Gastrocnemius medialis (tissue), 4 donors: Measurements from ENCODE around the gene C1QB. TPM values are rescaled to one million over a fixed set of nuclear protein-coding genes. Genes with fewer than 3 reads are reported as not detected.

Experiments used
- ATAC-seq, 2 donors: fragments of 150-250 bp; one replicate each; pipeline ENCODE4 v1.9.1; 2016
- DNase-seq, 2 donors: peaks; one replicate each; pipeline ENCODE4 v3.0.0-alpha.2; 2019
- H3K27ac ChIP-seq, 4 donors: fragments of 200-600 bp; sonication (generic); 1 replicate in 1 of 4; 2 replicates in 3 of 4; pipeline ENCODE4 v1.5.1; 2016 to 2018; ENCODE audit warnings: mild to moderate bottlenecking in 2 of 4, moderate library complexity in 1 of 4
- H3K27me3 ChIP-seq, 3 donors: fragments of 200-600 bp; sonication (generic) in 2 of 3; 1 replicate in 1 of 3; 2 replicates in 2 of 3; pipeline versions ENCODE4 v1.5.1 to v1.6.0; 2016 to 2019; ENCODE audit warnings: mild to moderate bottlenecking in 1 of 3, moderate library complexity in 1 of 3
- H3K36me3 ChIP-seq, 2 donors: fragments of 200-600 bp; sonication (generic) in 1 of 2; one replicate each; pipeline ENCODE4 v1.5.1; 2017 to 2018
- H3K4me1 ChIP-seq, 2 donors: fragments of 200-600 bp; sonication (generic) in 1 of 2; one replicate each; pipeline ENCODE4 v1.5.1; 2016 to 2017; ENCODE audit warnings: mild to moderate bottlenecking in 2 of 2
- H3K4me3 ChIP-seq, 4 donors: fragments of 200-600 bp; sonication (generic) in 3 of 4; 1 replicate in 1 of 4; 2 replicates in 3 of 4; pipeline ENCODE4 v1.5.1; 2016 to 2019; ENCODE audit warnings: mild to moderate bottlenecking in 2 of 4
- H3K9me3 ChIP-seq, 3 donors: fragments of 200-600 bp; sonication (generic) in 2 of 3; 1 replicate in 1 of 3; 2 replicates in 2 of 3; pipeline ENCODE4 v1.5.1; 2016 to 2019
- POLR2A ChIP-seq, 2 donors: fragments of 450-650 bp; IDR thresholded peaks; one replicate each; pipeline ENCODE4 v1.6.1; 2017; ENCODE audit warnings: antibody characterized with exemption in 2 of 2, mild to moderate bottlenecking in 2 of 2, moderate library complexity in 2 of 2
- in situ Hi-C, 4 donors: fragments of 200-750 bp; cut with MboI; loops; one replicate each; pipeline versions ENCODE4 v1.15.0 to v1.8.0; 2017; ENCODE audit warnings: low sequenced_read_pairs in 4 of 4
- intact Hi-C: fragments of 100-400 bp; cut with DNase I; formaldehyde crosslinking; loops from one replicate; pipeline ENCODE4 v1.15.1; 2023; ENCODE audit warnings: low total_unique reads
- total RNA-seq, 4 donors: library from RNA; depleted of rRNA; stranded (reverse); fragments of >200 nt; gene quantifications; one replicate each; pipeline versions ENCODE4 v1.1.0 to v1.2.3, GENCODE V29; 2016
- TF ChIP-seq, protein P1 (sequence below), 5 experiments: fragments of 450-650 bp in 3 of 5; fragments of 200-600 bp in 2 of 5; sonication (generic) in 2 of 5; IDR thresholded peaks in 4 of 5; conservative IDR thresholded peaks in 1 of 5; 1 replicate in 4 of 5; 2 replicates in 1 of 5; pipeline ENCODE4 v1.5.1; 2016 to 2019; ENCODE audit warnings: antibody characterized with exemption in 5 of 5, mild to moderate bottlenecking in 3 of 5, moderate library complexity in 3 of 5

The C1QB gene
- total RNA-seq, 4 donors from 2014 or later, result 30.6 to 97.2 (median 74.5) TPM

DNA sequence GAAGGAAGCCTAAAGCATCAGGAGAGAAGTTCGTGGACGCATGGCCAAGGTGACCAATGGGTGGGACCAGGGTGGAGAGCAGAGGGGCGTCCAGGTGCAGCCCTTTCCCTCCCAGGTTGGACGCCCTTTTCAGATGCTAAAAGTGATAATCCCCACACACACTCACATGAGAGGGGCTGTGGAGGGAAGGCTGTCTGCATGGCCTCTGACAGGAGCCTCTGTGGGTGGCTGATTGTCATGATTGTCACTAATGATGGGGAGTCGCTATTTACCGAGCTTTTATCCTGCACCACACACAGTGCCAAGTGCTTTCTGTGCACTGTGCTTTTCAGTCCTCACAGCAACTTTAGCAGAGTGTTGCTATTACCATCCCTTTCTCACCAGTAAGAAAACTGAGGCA lies 43.7 kb upstream of the C1QB start:
- in situ Hi-C loops (no loop called here), intact Hi-C loops (no loop called here)
- Histone ChIP-seq H3K36me3 (no peaks in the 10 kb centered on the region), H3K27me3 (peaks cover 24 to 36% (median 26%) of the 10 kb centered on the region in 3 donors), H3K27ac (no peak overlapping the region), H3K9me3 (no peaks in the 10 kb centered on the region), H3K4me3 (no peak overlapping the region), H3K4me1 (no peaks in the 10 kb centered on the region)
- ATAC-seq (no peak), DNase-seq (no peak)
- TF ChIP-seq, protein P1, sequence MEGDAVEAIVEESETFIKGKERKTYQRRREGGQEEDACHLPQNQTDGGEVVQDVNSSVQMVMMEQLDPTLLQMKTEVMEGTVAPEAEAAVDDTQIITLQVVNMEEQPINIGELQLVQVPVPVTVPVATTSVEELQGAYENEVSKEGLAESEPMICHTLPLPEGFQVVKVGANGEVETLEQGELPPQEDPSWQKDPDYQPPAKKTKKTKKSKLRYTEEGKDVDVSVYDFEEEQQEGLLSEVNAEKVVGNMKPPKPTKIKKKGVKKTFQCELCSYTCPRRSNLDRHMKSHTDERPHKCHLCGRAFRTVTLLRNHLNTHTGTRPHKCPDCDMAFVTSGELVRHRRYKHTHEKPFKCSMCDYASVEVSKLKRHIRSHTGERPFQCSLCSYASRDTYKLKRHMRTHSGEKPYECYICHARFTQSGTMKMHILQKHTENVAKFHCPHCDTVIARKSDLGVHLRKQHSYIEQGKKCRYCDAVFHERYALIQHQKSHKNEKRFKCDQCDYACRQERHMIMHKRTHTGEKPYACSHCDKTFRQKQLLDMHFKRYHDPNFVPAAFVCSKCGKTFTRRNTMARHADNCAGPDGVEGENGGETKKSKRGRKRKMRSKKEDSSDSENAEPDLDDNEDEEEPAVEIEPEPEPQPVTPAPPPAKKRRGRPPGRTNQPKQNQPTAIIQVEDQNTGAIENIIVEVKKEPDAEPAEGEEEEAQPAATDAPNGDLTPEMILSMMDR (IDR thresholded peaks at IDR 0.05 in 4 of 5, conservative IDR thresholded peaks at IDR 0.05 in 1 of 5), result no peak
- TF ChIP-seq POLR2A (IDR thresholded peaks at IDR 0.05), result no peak

DNA sequence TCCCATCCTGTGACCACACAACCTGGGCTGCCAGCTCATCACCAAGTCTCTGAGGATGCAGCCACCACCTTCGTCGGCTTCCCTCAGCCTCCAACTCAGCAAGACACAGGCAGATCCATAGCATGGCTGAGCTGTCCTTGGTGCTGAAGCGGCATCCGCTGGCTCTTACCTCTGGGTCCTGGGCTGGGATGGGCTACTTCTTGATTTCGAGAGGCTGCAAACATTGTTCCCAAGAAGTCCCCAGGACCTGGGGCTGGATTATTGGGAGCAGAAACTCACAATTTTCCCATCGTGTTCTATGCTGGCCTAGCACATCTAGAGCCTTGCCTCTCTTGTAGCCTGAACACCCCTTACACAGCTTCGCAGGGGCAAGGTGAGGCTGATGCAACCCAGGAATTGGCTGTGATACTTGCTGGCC lies 41.5 kb upstream of the C1QB start:
- ATAC-seq, result no peak
- no peaks in the 10 kb centered on the region for H3K4me1 ChIP-seq
- TF ChIP-seq, protein P1 (IDR thresholded peaks at IDR 0.05 in 4 of 5, conservative IDR thresholded peaks at IDR 0.05 in 1 of 5), result no peak
- no peak for TF ChIP-seq POLR2A (IDR thresholded peaks at IDR 0.05)
- H3K27me3 ChIP-seq, result peaks cover 22 to 43% (median 36%) of the 10 kb centered on the region in 3 donors
- in situ Hi-C loops (no loop called here), intact Hi-C loops (no loop called here)
- H3K4me3 ChIP-seq, result no peak overlapping the region
- DNase-seq, result no peak
- H3K36me3 ChIP-seq, result no peaks in the 10 kb centered on the region
- H3K9me3 ChIP-seq, result no peaks in the 10 kb centered on the region
- H3K27ac ChIP-seq, result no peak overlapping the region

DNA sequence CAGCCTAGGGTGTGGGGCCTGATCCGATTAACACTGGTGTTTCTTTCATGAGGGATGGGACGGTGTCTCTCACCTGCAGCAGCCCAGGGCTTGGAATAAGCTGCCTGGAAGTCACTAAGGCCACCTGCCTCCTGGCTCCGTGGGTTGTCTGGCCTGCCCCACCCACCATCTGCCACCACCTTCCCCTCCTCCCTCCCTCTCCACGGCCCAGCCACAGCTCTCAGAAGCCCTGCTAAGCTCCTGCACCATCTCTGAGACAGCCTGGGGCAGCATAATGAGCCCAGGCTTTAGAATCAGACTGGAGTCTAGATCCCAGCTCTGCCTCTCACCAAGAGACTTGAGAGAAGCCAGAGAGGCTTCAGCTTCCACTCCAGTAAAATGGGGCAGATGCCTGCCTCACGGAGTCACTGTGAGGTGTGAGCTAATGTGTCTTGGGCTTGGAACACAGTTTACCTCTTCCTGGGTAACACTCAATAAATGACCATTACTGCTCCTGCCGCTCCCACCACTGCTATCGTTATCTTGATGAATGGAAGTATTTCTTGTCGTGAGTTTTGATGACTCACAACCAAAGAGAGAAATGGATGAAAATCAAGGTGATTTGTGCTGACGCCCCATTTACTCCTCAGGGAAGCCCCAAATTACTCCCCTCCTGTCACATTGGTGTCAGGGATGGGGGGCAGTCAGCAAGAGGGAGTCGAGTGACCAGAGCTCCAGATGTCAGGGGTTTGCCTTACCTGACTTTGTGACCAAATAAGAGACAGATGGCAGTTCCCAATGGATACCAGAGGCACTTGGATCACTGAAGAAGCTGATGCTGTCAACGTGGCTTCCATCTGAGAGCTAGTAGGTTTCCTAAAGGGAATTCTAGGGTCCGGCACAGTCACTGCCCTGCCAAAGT lies 40.1 kb upstream of the C1QB start:
- no peak overlapping the region for H3K4me3 ChIP-seq
- no peak overlapping the region for H3K27ac ChIP-seq
- TF ChIP-seq, protein P1 (IDR thresholded peaks at IDR 0.05 in 4 of 5, conservative IDR thresholded peaks at IDR 0.05 in 1 of 5), result no peak
- TF ChIP-seq POLR2A (IDR thresholded peaks at IDR 0.05), result no peak
- no peaks in the 10 kb centered on the region for H3K36me3 ChIP-seq
- in situ Hi-C loops, result no loop called here
- H3K4me1 ChIP-seq, result no peaks in the 10 kb centered on the region
- DNase-seq (no peak), ATAC-seq (no peak)
- H3K27me3 ChIP-seq, result peaks cover 31 to 47% (median 42%) of the 10 kb centered on the region in 3 donors
- H3K9me3 ChIP-seq, result no peaks in the 10 kb centered on the region
- intact Hi-C loops, result no loop called here

DNA sequence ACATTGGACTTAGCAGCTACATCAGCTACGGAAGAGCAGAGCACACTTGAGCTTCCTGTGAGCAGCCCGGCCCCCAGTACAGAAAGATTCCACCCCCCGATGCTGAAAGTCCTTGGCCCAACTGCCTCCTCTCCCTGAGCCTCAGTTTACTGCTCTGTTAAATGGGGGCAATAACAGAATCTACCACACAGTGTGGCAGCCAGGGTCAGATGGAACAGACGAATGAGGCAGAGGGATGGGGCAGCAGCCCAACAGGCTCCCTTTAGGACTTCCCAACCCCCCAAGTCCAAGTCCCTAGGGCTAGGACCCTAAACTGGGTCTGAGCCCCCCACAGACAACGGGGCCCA lies 39.5 kb upstream of the C1QB start:
- DNase-seq (no peak), ATAC-seq (no peak)
- peaks cover 31 to 48% (median 46%) of the 10 kb centered on the region in 3 donors for H3K27me3 ChIP-seq
- H3K36me3 ChIP-seq, result no peaks in the 10 kb centered on the region
- TF ChIP-seq, protein P1 (IDR thresholded peaks at IDR 0.05 in 4 of 5, conservative IDR thresholded peaks at IDR 0.05 in 1 of 5), result no peak
- TF ChIP-seq POLR2A (IDR thresholded peaks at IDR 0.05), result no peak
- no peak overlapping the region for H3K4me3 ChIP-seq
- intact Hi-C loops (no loop called here), in situ Hi-C loops (no loop called here)
- no peaks in the 10 kb centered on the region for H3K9me3 ChIP-seq
- H3K4me1 ChIP-seq, result no peaks in the 10 kb centered on the region
- no peak overlapping the region for H3K27ac ChIP-seq
